ENCODE data around the gene ATXN1.

GRCh38 chr6:16572943-16573342 is 188.3 kb downstream of the ATXN1 start:
- TF ChIP-seq CTCF (IDR thresholded peaks at IDR 0.05) (no peak), POLR2A (IDR thresholded peaks at IDR 0.05) (no peak)
